Erythroblast (primary cell): ENCODE data around the gene PLCZ1.

Experiments used
- GATA1 ChIP-seq: IDR thresholded peaks from 2 replicates; pipeline ENCODE4 v1.6.1; 2011; ENCODE audit warnings: low read depth, mild to moderate bottlenecking, control low read depth, low read length, moderate library complexity
- POLR2A ChIP-seq: IDR thresholded peaks from 2 replicates; pipeline ENCODE4 v1.6.1; 2011; ENCODE audit warnings: mild to moderate bottlenecking, low read length

DNA sequence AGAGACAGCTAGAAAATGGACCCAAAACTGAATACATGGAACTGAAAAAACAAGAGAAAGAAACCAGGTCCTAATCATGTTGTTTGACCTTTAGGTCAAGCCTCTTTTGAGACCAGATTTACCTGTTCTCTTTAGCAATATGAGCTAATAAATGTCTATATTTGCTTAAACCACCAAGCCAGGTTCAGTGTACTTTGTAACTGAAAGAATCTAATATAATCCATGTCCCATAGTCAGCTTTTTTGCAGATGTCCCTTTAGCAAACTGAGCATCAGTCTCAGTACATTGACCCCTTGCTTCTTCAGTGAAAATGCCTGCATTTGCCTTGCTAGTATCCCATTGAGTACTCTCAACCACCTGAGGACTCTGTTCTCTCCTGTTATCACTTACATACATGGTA lies 61.7 kb downstream of the PLCZ1 start:
- TF ChIP-seq POLR2A (no peak), GATA1 (no peak)
